Measurements from ENCODE around the gene MYBPC2. TPM values are rescaled to one million over a fixed set of nuclear protein-coding genes. Genes with fewer than 3 reads are reported as not detected.

The MYBPC2 gene
- total and polyA plus RNA-seq, 2 donors (not counting 3 experiments of a cell fraction or from before 2014, with no cell fraction given): 0.03 TPM; not detected in 1

- H3K9ac ChIP-seq (replicated peaks; ENCODE audit: extremely low read depth, insufficient read depth, low read length): peak within 1 kb of the TSS; percentile 86
- dilution Hi-C loops (cut with MboI; ENCODE audit: extremely low pct_ligation_motif_present, low sequenced_read_pairs) (no loop called here), intact Hi-C loops (cut with micrococcal nuclease) (loop anchor here (1.0 kb wide), 6 partner anchors 8 to 507 kb away; partner anchors contain the start of genes AKT1S1, JOSD2, NR1H2 and TBC1D17)
- H3K4me3 ChIP-seq (replicated peaks in 1 of 3; ENCODE audit: insufficient read depth in 1 of 3, low read depth in 1 of 3, low read length in 3 of 3): peak within 1 kb of the TSS; percentile 71 to 94 (median 80)
- peak; percentile 97 for FAIRE-seq
- H3K79me2 ChIP-seq (ENCODE audit: control insufficient read depth, insufficient read depth, low read length): peaks cover 27% of the 10 kb centered on the region
- TF ChIP-seq FOS (IDR thresholded peaks at IDR 0.05; ENCODE audit: borderline replicate concordance, insufficient read depth, low read length) (no peak), EZH2 (IDR thresholded peaks at IDR 0.05; ENCODE audit: borderline replicate concordance, low read depth, low read length, severe bottlenecking) (no peak), MAX (IDR thresholded peaks at IDR 0.05; ENCODE audit: insufficient read depth, insufficient read length) (peak; percentile 61), POLR2A (IDR thresholded peaks at IDR 0.05; ENCODE audit: low read depth, low read length) (peak; percentile 79), JUN (IDR thresholded peaks at IDR 0.05; ENCODE audit: borderline replicate concordance, insufficient read depth, insufficient read length, low read depth) (no peak), CTCF (IDR thresholded peaks at IDR 0.05; ENCODE audit: extremely low read depth in 1 of 2, insufficient read depth in 1 of 2, low read depth in 1 of 2, low read length in 2 of 2) (no peak), POLR2AphosphoS5 (IDR thresholded peaks at IDR 0.05; ENCODE audit: insufficient read depth, low read depth, low read length) (peak; percentile 30), GATA2 (IDR thresholded peaks at IDR 0.05; ENCODE audit: insufficient read depth, insufficient read length, low read depth, low read length) (no peak), MYC (IDR thresholded peaks at IDR 0.05; ENCODE audit: low read depth, low read length) (peak; percentile 30)
- peak; percentile 99 for DNase-seq (ENCODE audit: low read depth, low spot score)
- peaks cover 0 to 22% of the 10 kb centered on the region in 2 experiments for H3K36me3 ChIP-seq (ENCODE audit: control insufficient read depth in 2 of 2, extremely low read depth in 1 of 2, insufficient read depth in 2 of 2, low read length in 2 of 2)
- no peaks in the 10 kb centered on the region for H3K27me3 ChIP-seq (ENCODE audit: control insufficient read depth in 2 of 2, insufficient read depth in 2 of 2, low read length in 2 of 2)
- POLR2A ChIA-PET: interaction anchor here (1.4 kb wide), 1 partner anchor 8 kb away, joined by 4 read pairs; the partner anchor contains the start of gene NR1H2
- peaks cover 16% of the 10 kb centered on the region for H3K4me1 ChIP-seq (ENCODE audit: control insufficient read depth, extremely low read depth, insufficient read depth, low read length)
- no peaks in the 10 kb centered on the region for H3K9me1 ChIP-seq (replicated peaks; ENCODE audit: control insufficient read depth, extremely low read depth, insufficient read depth, low read length)
- H3K9me3 ChIP-seq (replicated peaks; ENCODE audit: control insufficient read depth, insufficient read depth, low read length): no peaks in the 10 kb centered on the region
- CTCF ChIA-PET: interaction anchor here (0.9 to 1.9 kb wide), 8 partner anchors 14 to 83 kb away, joined by 3 to 12 read pairs (median 4); partner anchors contain the start of gene KCNC3
- no peaks in the 10 kb centered on the region for H4K20me1 ChIP-seq (replicated peaks; ENCODE audit: control insufficient read depth, extremely low read depth, insufficient read depth, low read length)
- H2AFZ ChIP-seq (ENCODE audit: low read depth, low read length): peak within 1 kb of the TSS; percentile 71
- no TSS peak for BruUV-seq (replicated peaks)
- peak within 1 kb of the TSS; percentile 98 for H3K4me2 ChIP-seq (ENCODE audit: insufficient read depth, low read length)
- H3K27ac ChIP-seq (ENCODE audit: insufficient read depth, low read depth, low read length): peak within 1 kb of the TSS; percentile 63
These were observed 48.6 kb upstream of the MYBPC2 start, which contains the start of gene POLD1 for GRCh38 chr19:50383852-50384684. POLD1 (plus strand) TSS chr19:50384347; CDS start chr19:50398852, 14,505 bp downstream.
